IMR-90 (cell line): ENCODE data around the gene ENTPD1. TPM values are rescaled to one million over a fixed set of nuclear protein-coding genes. Genes with fewer than 3 reads are reported as not detected.

Source experiments
- ATAC-seq: fragments of 200-7000 bp; cut with Tn5 transposase; 2 replicates; pipeline ENCODE4 v1.9.1; 2020; ENCODE audit warnings: low read depth, mild to moderate bottlenecking, moderate library complexity
- BruUV-seq: library from RNA; stranded (reverse); fragments of 400-500 nt; replicated peaks from 2 replicates; lab custom pipeline; 2021; lab: Mats Ljungman, UMichigan
- CTCF ChIA-PET: fragments of 300-600 bp; formaldehyde crosslinking; extraction: SDS; loops from one replicate; lab custom pipeline; 2021; ENCODE audit warnings: antibody characterized with exemption; lab: Yijun Ruan, JAX
- POLR2A ChIA-PET: fragments of 300-600 bp; sonication (Branson Sonifier 250); formaldehyde crosslinking; loops from one replicate; lab custom pipeline; 2022; ENCODE audit warnings: antibody characterized with exemption; ENCODE audit not compliant: unreplicated experiment; lab: Charles Lee
- DNase-seq: peaks from one replicate; pipeline ENCODE4 v3.0.0; 2013
- H2AFZ ChIP-seq: replicated peaks from 2 replicates; pipeline ENCODE3; 2013; ENCODE audit warnings: low read length, mild to moderate bottlenecking; ENCODE audit not compliant: poor library complexity
- H2AK5ac ChIP-seq: 2 replicates; pipeline ENCODE4 v1.6.1; 2013; ENCODE audit warnings: low read depth, low read length, inconsistent platforms
- H2AK9ac ChIP-seq: replicated peaks from 2 replicates; pipeline ENCODE3; 2013; ENCODE audit warnings: mild to moderate bottlenecking, low read depth, low read length, moderate library complexity; ENCODE audit not compliant: poor library complexity
- H2BK120ac ChIP-seq: 2 replicates; pipeline ENCODE4 v1.6.1; 2013; ENCODE audit warnings: low read depth, low read length, inconsistent platforms
- H2BK15ac ChIP-seq: 3 replicates; pipeline ENCODE4 v1.6.1; 2013; ENCODE audit warnings: low read depth, low read length, inconsistent platforms
- H2BK20ac ChIP-seq: 2 replicates; pipeline ENCODE4 v1.6.1; 2013; ENCODE audit warnings: low read depth, mild to moderate bottlenecking, inconsistent platforms, low read length, moderate library complexity
- H2BK5ac ChIP-seq: 2 replicates; pipeline ENCODE4 v1.6.1; 2013; ENCODE audit warnings: mild to moderate bottlenecking, low read depth, low read length, inconsistent platforms; ENCODE audit not compliant: poor library complexity, severe bottlenecking
- H3K14ac ChIP-seq: replicated peaks from 2 replicates; pipeline ENCODE4 v1.6.1; 2013; ENCODE audit warnings: low read depth, low read length, inconsistent platforms
- H3K18ac ChIP-seq: 2 replicates; pipeline ENCODE4 v1.6.1; 2013; ENCODE audit warnings: low read depth, low read length, control low read depth
- H3K23ac ChIP-seq: 2 replicates; pipeline ENCODE4 v1.6.1; 2013; ENCODE audit warnings: low read depth, low read length, inconsistent platforms
- H3K27ac ChIP-seq: 2 replicates; pipeline ENCODE4 v1.5.1; 2013; ENCODE audit warnings: mild to moderate bottlenecking, control low read depth, low read length; ENCODE audit not compliant: insufficient read depth
- H3K27me3 ChIP-seq: 2 replicates; pipeline ENCODE4 v1.6.1; 2013; ENCODE audit warnings: low read length; ENCODE audit not compliant: control insufficient read depth, insufficient read depth
- H3K36me3 ChIP-seq: 2 replicates; pipeline ENCODE4 v1.6.1; 2013; ENCODE audit warnings: low read length, mixed read lengths; ENCODE audit not compliant: control insufficient read depth, insufficient read depth
- H3K4ac ChIP-seq: 2 replicates; pipeline ENCODE4 v1.6.1; 2013; ENCODE audit warnings: low read depth, low read length, inconsistent platforms
- H3K4me1 ChIP-seq: 2 replicates; pipeline ENCODE4 v1.6.1; 2013; ENCODE audit warnings: low read length, mixed read lengths; ENCODE audit not compliant: control insufficient read depth, insufficient read depth
- H3K4me2 ChIP-seq: 2 replicates; pipeline ENCODE4 v1.6.1; 2013; ENCODE audit warnings: low read depth, mild to moderate bottlenecking, control low read depth, low read length, moderate library complexity
- H3K4me3 ChIP-seq: 2 replicates; pipeline ENCODE4 v1.5.1; 2013; ENCODE audit warnings: low read depth, mild to moderate bottlenecking, control low read depth, low read length, moderate library complexity; ENCODE audit not compliant: insufficient read depth
- H3K56ac ChIP-seq: 2 replicates; pipeline ENCODE4 v1.6.1; 2013; ENCODE audit warnings: low read length, inconsistent platforms; ENCODE audit not compliant: insufficient read depth; ENCODE audit errors: extremely low read depth
- H3K79me1 ChIP-seq, 2 experiments: 2 replicates each; pipeline ENCODE4 v1.6.1; 2013; ENCODE audit warnings: low read length in 2 of 2, inconsistent platforms in 1 of 2, low read depth in 1 of 2
- H3K9ac ChIP-seq: 2 replicates; pipeline ENCODE4 v1.6.1; 2013; ENCODE audit warnings: low read depth, low read length, control low read depth
- H3K9me1 ChIP-seq: 2 replicates; pipeline ENCODE4 v1.6.1; 2013; ENCODE audit warnings: low read length, inconsistent platforms; ENCODE audit not compliant: insufficient read depth
- H3K9me3 ChIP-seq: 2 replicates; pipeline ENCODE4 v1.6.1; 2013; ENCODE audit warnings: low read length; ENCODE audit not compliant: control insufficient read depth, insufficient read depth
- H4K20me1 ChIP-seq: 2 replicates; pipeline ENCODE4 v1.6.1; 2013; ENCODE audit warnings: low read length, inconsistent platforms; ENCODE audit not compliant: insufficient read depth
- H4K5ac ChIP-seq: 2 replicates; pipeline ENCODE4 v1.6.1; 2013; ENCODE audit warnings: mild to moderate bottlenecking, low read depth, low read length, control low read depth
- H4K8ac ChIP-seq, 2 experiments: 2 replicates each; pipeline ENCODE4 v1.6.1; 2013; ENCODE audit warnings: low read depth in 2 of 2, low read length in 2 of 2, control low read depth in 1 of 2, inconsistent platforms in 1 of 2
- H4K91ac ChIP-seq: 2 replicates; pipeline ENCODE4 v1.6.1; 2013; ENCODE audit warnings: low read depth, low read length, inconsistent platforms; ENCODE audit not compliant: insufficient read depth
- BHLHE40 ChIP-seq: fragments of 150-350 bp; IDR thresholded peaks from 2 replicates; pipeline ENCODE4 v1.6.1; 2016; ENCODE audit warnings: mild to moderate bottlenecking, low read depth, low read length
- CEBPB ChIP-seq: IDR thresholded peaks from 2 replicates; pipeline ENCODE4 v1.6.1; 2012; ENCODE audit warnings: low read depth, low read length, improper control_type of control experiment
- CHD1 ChIP-seq: IDR thresholded peaks from 2 replicates; pipeline ENCODE4 v1.6.1; 2012; ENCODE audit warnings: low read depth, low read length, improper control_type of control experiment
- CTCF ChIP-seq: conservative IDR thresholded peaks from 2 replicates; pipeline ENCODE4 v1.5.1; 2012; ENCODE audit warnings: mild to moderate bottlenecking, low read depth, low read length, improper control_type of control experiment
- ELK1 ChIP-seq: fragments of 150-350 bp; IDR thresholded peaks from 2 replicates; pipeline ENCODE4 v1.6.1; 2016; ENCODE audit warnings: low read depth, mild to moderate bottlenecking, low read length, moderate library complexity, borderline replicate concordance
- FOS ChIP-seq: fragments of 150-350 bp; IDR thresholded peaks from 2 replicates; pipeline ENCODE4 v1.6.1; 2016; ENCODE audit warnings: low read depth, low read length
- MAFK ChIP-seq: IDR thresholded peaks from 2 replicates; pipeline ENCODE4 v1.6.1; 2012; ENCODE audit warnings: low read depth, low read length, improper control_type of control experiment
- MAZ ChIP-seq: IDR thresholded peaks from 2 replicates; pipeline ENCODE4 v1.6.1; 2012; ENCODE audit warnings: low read depth, mild to moderate bottlenecking, low read length, improper control_type of control experiment, moderate library complexity, borderline replicate concordance
- MXI1 ChIP-seq: IDR thresholded peaks from 2 replicates; pipeline ENCODE4 v1.6.1; 2012; ENCODE audit warnings: low read depth, mild to moderate bottlenecking, low read length, moderate library complexity, borderline replicate concordance
- NFE2L2 ChIP-seq: fragments of 150-350 bp; IDR thresholded peaks from 2 replicates; pipeline ENCODE4 v1.6.1; 2016; ENCODE audit warnings: low read depth, mild to moderate bottlenecking, low read length
- POLR2A ChIP-seq: IDR thresholded peaks from 2 replicates; pipeline ENCODE4 v1.6.1; 2012; ENCODE audit warnings: mild to moderate bottlenecking, low read depth, low read length
- RAD21 ChIP-seq: IDR thresholded peaks from 2 replicates; pipeline ENCODE4 v1.6.1; 2012; ENCODE audit warnings: low read length, improper control_type of control experiment
- RCOR1 ChIP-seq: IDR thresholded peaks from 2 replicates; pipeline ENCODE4 v1.6.1; 2012; ENCODE audit warnings: mild to moderate bottlenecking, low read length, improper control_type of control experiment; ENCODE audit not compliant: insufficient replicate concordance
- RFX5 ChIP-seq: IDR thresholded peaks from 2 replicates; pipeline ENCODE4 v1.8.0; 2012; ENCODE audit warnings: low read depth, mild to moderate bottlenecking, low read length, moderate library complexity
- SMC3 ChIP-seq: fragments of 150-350 bp; IDR thresholded peaks from 2 replicates; pipeline ENCODE4 v1.6.1; 2016; ENCODE audit warnings: low read depth, mild to moderate bottlenecking, antibody characterized with exemption, low read length, moderate library complexity
- USF2 ChIP-seq: fragments of 150-350 bp; IDR thresholded peaks from 2 replicates; pipeline ENCODE4 v1.6.1; 2017; ENCODE audit warnings: mild to moderate bottlenecking, antibody characterized with exemption, low read length, low read depth
- WGBS, 2 experiments: methylation state at CpG; one replicate each; pipeline versions ENCODE4 v1.1.5 to v1.1.7; 2013; ENCODE audit warnings: missing lambda C conversion rate in 2 of 2; ENCODE audit not compliant: insufficient read length in 1 of 2; ENCODE audit errors: extremely low coverage in 2 of 2; 5-methylcytosine and 5-hydroxymethylcytosine counted together
- dilution Hi-C: fragments of 300-500 bp; cut with HindIII; formaldehyde crosslinking; loops from one replicate; pipeline ENCODE4 v1.14.3; 2018; ENCODE audit warnings: low sequenced_read_pairs; ENCODE audit not compliant: unreplicated experiment
- in situ Hi-C: fragments of 300-500 bp; cut with MboI; formaldehyde crosslinking; loops from 3 replicates; pipeline ENCODE4 v1.14.3; 2019; ENCODE audit warnings: low sequenced_read_pairs, inconsistent platforms, mixed read lengths
- intact Hi-C: fragments of 100-400 bp; cut with micrococcal nuclease; formaldehyde crosslinking; loops from 2 replicates; pipeline ENCODE4 v1.10.0; 2022
- polyA plus RNA-seq, 3 experiments: library from polyadenylated mRNA; depleted of rRNA; stranded (reverse); fragments of >200 nt; gene quantifications; 2 replicates each; pipeline ENCODE4 v1.2.3, GENCODE V29; 2012; ENCODE audit warnings: low replicate concordance in 1 of 3
- total RNA-seq: library from RNA; depleted of rRNA; stranded (reverse); fragments of >200 nt; gene quantifications from 2 replicates; pipeline ENCODE4 v1.2.3, GENCODE V29; 2012

ENTPD1 gene
- total and polyA plus RNA-seq, 2 of the 4 experiments (the other 2 are of a cell fraction) = under 0.01 TPM; not detected in 1

GRCh38 chr10:95742485-95742884, 13.5 kb upstream of the ENTPD1 start:
- dilution Hi-C loops = no loop called here
- H3K4ac ChIP-seq = no peak overlapping the region
- H2AK9ac ChIP-seq = no peak overlapping the region
- H3K9me1 ChIP-seq = no peaks in the 10 kb centered on the region
- no peak for ATAC-seq
- no peak overlapping the region for H2AK5ac ChIP-seq
- no peak overlapping the region for H4K5ac ChIP-seq
- in situ Hi-C loops = no loop called here
- 0% methylated on average over 1 of the region's 3 CpGs; no CpG with 5 or more reads in 1 of the 2 experiments for WGBS, 2 experiments
- no peak overlapping the region for H3K56ac ChIP-seq
- intact Hi-C loops = no loop called here
- no peaks in the 10 kb centered on the region for H3K79me1 ChIP-seq
- H2BK5ac ChIP-seq = no peak overlapping the region
- H3K9me3 ChIP-seq = no peaks in the 10 kb centered on the region
- TF ChIP-seq CHD1 (no peak), RAD21 (no peak), MXI1 (no peak), SMC3 (no peak), USF2 (no peak), FOS (no peak), RCOR1 (no peak), RFX5 (no peak), MAZ (no peak), ELK1 (no peak), NFE2L2 (no peak), POLR2A (no peak), MAFK (no peak), CTCF (no peak), BHLHE40 (no peak), CEBPB (no peak)
- no TSS peak for BruUV-seq
- H2BK15ac ChIP-seq = no peak overlapping the region
- peak; percentile 5 for DNase-seq
- no peaks in the 10 kb centered on the region for H3K36me3 ChIP-seq
- H2BK20ac ChIP-seq = no peak overlapping the region
- no peak overlapping the region for H4K91ac ChIP-seq
- H2BK120ac ChIP-seq = no peak overlapping the region
- H3K27me3 ChIP-seq = no peaks in the 10 kb centered on the region
- H3K9ac ChIP-seq = no peak overlapping the region
- H3K4me3 ChIP-seq = no peak overlapping the region
- no peak overlapping the region for H3K23ac ChIP-seq
- ChIA-PET POLR2A (no interaction called here), CTCF (interaction anchor here (3.1 kb wide), 1 partner anchor 49 kb away, joined by 8 read pairs; the partner anchor contains the start of gene TCTN3)
- H4K20me1 ChIP-seq = no peaks in the 10 kb centered on the region
- H3K18ac ChIP-seq = no peak overlapping the region
- H3K4me1 ChIP-seq = peaks cover 2% of the 10 kb centered on the region
- H4K8ac ChIP-seq = no peak overlapping the region
- no peak overlapping the region for H3K14ac ChIP-seq
- no peak overlapping the region for H3K4me2 ChIP-seq
- no peak overlapping the region for H2AFZ ChIP-seq
- no peak overlapping the region for H3K27ac ChIP-seq
